IgD-negative memory B cell (primary cell): ENCODE results near the gene SEC24D. TPM values are rescaled to one million over a fixed set of nuclear protein-coding genes. Genes with fewer than 3 reads are reported as not detected.
"Not testable (repeated sequence)": the region's sequence is repeated elsewhere in the genome, so short reads cannot be mapped to it uniquely, and the experiment has no call there.

Experiments
- H3K27ac Mint-ChIP-seq, 3 donors: one replicate each; pipeline ENCODE4 v1.8.0; 2020 to 2022; ENCODE audit warnings: mild to moderate bottlenecking in 3 of 3, mixed read lengths in 3 of 3, moderate library complexity in 1 of 3
- H3K27me3 Mint-ChIP-seq: one replicate; pipeline ENCODE4 v1.8.0; 2021; ENCODE audit warnings: mixed read lengths
- H3K36me3 Mint-ChIP-seq: one replicate; pipeline ENCODE4 v1.8.0; 2020; ENCODE audit warnings: mild to moderate bottlenecking, mixed read lengths
- H3K4me1 Mint-ChIP-seq, 3 donors: one replicate each; pipeline ENCODE4 v1.8.0; 2020 to 2022; ENCODE audit warnings: mixed read lengths in 3 of 3, mild to moderate bottlenecking in 1 of 3
- H3K4me3 Mint-ChIP-seq, 4 donors: one replicate each; pipeline ENCODE4 v1.8.0; 2020 to 2022; ENCODE audit warnings: mild to moderate bottlenecking in 4 of 4, mixed read lengths in 4 of 4, moderate library complexity in 3 of 4
- H3K9me3 Mint-ChIP-seq, 3 donors: one replicate each; pipeline ENCODE4 v1.8.0; 2020 to 2021; ENCODE audit warnings: mixed read lengths in 3 of 3, mild to moderate bottlenecking in 1 of 3
- polyA plus RNA-seq: library from polyadenylated mRNA; unstranded; fragments of 300-500 nt; fragmentation: Illumina TruSeq; gene quantifications from one replicate; pipeline ENCODE4 v1.2.3, GENCODE V29; 2021

The SEC24D gene
- polyA plus RNA-seq, 1 donor from 2014 or later, result 12.9 TPM

DNA sequence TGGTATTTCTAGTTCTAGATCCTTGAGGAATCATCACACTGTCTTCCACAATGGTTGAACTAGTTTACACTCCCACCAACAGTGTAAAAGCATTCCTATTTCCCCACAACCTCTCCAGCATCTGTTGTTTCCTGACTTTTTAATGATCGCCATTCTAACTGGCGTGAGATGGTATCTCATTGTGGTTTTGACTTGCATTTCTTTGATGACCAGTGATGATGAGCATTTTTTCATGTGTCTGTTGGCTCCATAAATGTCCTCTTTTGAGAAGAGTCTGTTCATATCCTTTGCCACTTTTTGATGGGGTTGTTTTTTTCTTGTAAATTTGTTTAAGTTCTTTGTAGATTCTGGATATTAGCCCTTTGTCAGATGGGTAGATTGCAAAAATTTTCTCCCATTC, 58.3 kb downstream of the SEC24D start:
- peak overlapping the region in 1 of 3 donors; percentile 60 for H3K27ac Mint-ChIP-seq
- not testable (repeated sequence) for H3K36me3 Mint-ChIP-seq, H3K27me3 Mint-ChIP-seq, H3K9me3 Mint-ChIP-seq, H3K4me1 Mint-ChIP-seq, H3K4me3 Mint-ChIP-seq

DNA sequence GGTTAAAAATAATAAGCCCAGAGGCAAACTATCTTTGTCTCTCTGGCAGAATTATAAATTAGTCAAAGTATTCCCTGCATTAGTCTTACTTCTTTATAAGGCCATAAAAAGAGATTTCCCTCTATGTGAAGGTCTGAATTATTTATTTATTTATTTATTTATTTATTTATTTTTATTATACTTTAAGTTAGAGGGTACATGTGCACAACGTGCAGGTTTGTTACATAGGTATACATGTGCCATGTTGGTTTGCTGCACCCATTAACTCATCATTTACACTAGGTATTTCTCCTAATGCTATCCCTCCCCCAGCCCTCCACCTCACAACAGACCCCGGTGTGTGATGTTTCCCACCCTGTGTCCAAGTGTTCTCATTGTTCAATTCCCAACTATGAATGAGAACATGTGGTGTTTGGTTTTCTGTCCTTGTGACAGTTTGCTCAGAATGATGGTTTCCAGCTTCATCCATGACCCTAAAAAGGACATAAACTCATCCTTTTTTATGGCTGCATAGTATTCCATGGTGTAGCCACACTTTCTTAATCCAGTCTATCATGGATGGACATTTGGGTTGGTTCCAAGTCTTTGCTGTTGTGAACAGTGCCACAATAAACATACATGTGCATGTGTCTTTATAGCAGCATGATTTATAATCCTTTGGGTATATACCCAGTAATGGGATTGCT, 58.8 kb downstream of the SEC24D start:
- H3K36me3 Mint-ChIP-seq, H3K4me1 Mint-ChIP-seq, H3K27me3 Mint-ChIP-seq, H3K9me3 Mint-ChIP-seq, H3K4me3 Mint-ChIP-seq: not testable (repeated sequence)
- peak overlapping the region in 1 of 3 donors; percentile 60 for H3K27ac Mint-ChIP-seq

DNA sequence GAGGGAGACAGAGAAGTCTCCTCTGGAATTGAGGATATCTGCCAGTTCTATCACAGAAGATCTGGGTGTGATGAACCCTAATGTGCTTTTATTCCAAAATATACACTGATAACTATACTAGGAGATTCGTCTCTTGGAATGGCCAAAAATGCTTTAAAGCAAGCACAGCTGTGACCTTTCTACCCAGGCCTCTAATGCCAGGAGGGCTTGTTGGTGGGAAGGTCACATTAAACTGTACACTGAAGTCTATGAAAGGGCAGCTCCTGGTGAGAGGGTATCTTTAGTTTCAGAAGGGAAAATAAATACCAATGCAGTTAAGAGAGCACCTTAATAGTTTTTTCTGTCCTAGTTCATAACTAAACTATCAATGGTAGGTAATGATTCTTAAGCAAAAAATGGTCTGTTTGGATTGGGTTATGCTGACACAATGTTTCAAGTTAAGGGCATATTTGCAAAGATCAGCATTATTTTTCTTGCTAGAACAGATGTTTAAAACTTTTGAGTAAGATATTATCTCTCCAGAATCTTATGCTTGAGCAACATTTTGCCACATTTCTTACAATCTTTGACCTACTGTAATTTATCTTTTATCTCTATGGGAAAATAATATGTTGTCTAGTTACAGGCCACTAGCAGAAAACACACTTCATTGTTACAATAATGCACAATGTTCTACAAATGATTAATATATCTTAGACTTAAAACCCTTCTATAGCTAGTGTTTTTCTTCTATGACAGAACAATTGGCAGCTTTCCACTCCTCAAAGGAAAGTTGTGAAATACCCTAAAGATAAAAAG, 59.6 kb downstream of the SEC24D start:
- no peaks in the 10 kb centered on the region for H3K4me1 Mint-ChIP-seq
- H3K36me3 Mint-ChIP-seq, result peaks cover 2% of the 10 kb centered on the region
- no peak overlapping the region for H3K4me3 Mint-ChIP-seq
- peaks cover 0 to 2% (median 0%) of the 10 kb centered on the region in 3 donors for H3K9me3 Mint-ChIP-seq
- H3K27me3 Mint-ChIP-seq, result no peaks in the 10 kb centered on the region
- H3K27ac Mint-ChIP-seq, result no peak overlapping the region

DNA sequence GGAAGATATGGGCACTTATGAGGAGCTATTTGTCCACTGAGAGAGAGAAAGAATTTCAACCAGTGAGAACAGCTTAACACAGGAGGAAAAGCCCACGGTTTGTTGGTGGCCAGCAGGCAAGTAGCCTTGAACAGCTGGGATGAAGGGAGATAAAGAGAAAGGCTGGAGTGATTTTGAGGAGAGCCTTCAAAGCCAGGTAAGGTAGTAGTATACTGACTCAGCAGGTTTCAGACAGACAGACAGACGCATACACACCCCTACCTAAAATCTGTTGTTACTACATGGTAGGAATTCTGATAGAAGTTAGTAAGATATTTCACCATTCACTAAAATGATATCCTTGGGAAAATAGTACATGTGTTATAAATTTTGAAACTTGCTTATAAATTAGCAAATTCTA, 60.5 kb downstream of the SEC24D start:
- no peaks in the 10 kb centered on the region for H3K27me3 Mint-ChIP-seq
- H3K4me1 Mint-ChIP-seq, result no peaks in the 10 kb centered on the region
- peaks cover 2% of the 10 kb centered on the region for H3K36me3 Mint-ChIP-seq
- H3K27ac Mint-ChIP-seq, result no peak overlapping the region
- peaks cover 0 to 2% (median 0%) of the 10 kb centered on the region in 3 donors for H3K9me3 Mint-ChIP-seq
- H3K4me3 Mint-ChIP-seq, result no peak overlapping the region

DNA sequence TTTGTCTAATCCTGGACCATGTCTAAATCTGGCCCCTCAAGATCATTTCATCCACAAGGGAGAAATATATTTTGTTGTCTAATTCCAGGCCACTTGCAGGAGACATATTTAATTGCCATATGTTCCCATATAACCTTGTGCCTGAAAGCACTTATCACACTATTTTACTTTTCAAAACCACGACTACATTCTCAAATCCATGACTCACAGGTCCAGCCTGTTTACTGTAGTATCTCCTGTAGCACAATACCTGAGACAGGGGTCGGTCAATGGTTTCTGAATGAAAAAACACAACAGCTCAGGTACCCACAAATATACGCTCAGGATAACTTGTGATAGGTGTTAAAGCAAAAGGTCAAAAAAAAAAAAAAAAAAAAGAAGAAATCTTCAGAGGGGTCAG, 60.9 kb downstream of the SEC24D start:
- H3K9me3 Mint-ChIP-seq, result peaks cover 0 to 2% (median 0%) of the 10 kb centered on the region in 3 donors
- no peaks in the 10 kb centered on the region for H3K27me3 Mint-ChIP-seq
- no peak overlapping the region for H3K27ac Mint-ChIP-seq
- H3K36me3 Mint-ChIP-seq, result peaks cover 4% of the 10 kb centered on the region
- no peak overlapping the region for H3K4me3 Mint-ChIP-seq
- H3K4me1 Mint-ChIP-seq, result no peaks in the 10 kb centered on the region

DNA sequence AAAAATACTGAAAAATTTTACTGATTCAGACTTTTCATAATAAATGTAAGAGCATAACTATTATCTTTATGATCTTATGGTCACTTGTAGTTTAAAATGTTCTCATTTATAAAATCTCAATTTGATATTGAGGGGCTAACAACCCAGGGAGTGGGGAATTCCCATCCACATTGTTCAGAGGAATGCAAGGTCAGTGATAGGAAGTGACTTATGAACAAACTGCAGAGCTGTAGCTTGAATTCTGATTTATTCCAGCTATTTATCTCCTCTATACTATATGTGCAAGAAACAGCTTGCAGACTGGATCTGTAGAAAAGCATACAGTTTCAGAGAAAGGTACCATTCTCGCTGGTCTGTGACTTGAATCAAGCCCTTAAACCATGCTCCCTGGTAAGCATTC, 61.6 kb downstream of the SEC24D start:
- Mint-ChIP-seq H3K36me3 (peaks cover 7% of the 10 kb centered on the region), H3K9me3 (peaks cover 0 to 2% (median 0%) of the 10 kb centered on the region in 3 donors), H3K27ac (no peak overlapping the region), H3K4me3 (no peak overlapping the region), H3K27me3 (no peaks in the 10 kb centered on the region), H3K4me1 (no peaks in the 10 kb centered on the region)

DNA sequence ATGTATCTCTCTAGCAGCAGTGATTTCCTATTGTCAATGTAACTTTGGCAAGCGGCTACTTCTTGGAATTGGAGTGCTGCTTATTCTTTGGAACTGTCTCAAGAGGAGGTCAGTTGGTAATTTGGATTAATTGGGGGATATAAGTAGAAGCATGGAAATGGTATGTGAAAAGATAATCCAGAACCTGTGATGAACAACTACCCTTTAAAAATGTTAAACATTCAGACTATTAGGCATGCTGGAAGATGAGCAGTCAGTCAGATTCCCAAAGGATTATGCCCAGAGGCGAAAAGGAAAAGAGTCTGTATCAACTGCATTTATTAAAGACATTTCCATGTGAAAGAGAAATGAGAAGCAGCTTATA, 62.5 kb downstream of the SEC24D start:
- H3K4me3 Mint-ChIP-seq, result no peak overlapping the region
- H3K27me3 Mint-ChIP-seq, result no peaks in the 10 kb centered on the region
- H3K36me3 Mint-ChIP-seq, result peaks cover 7% of the 10 kb centered on the region
- no peaks in the 10 kb centered on the region for H3K9me3 Mint-ChIP-seq
- no peak overlapping the region for H3K27ac Mint-ChIP-seq
- no peaks in the 10 kb centered on the region for H3K4me1 Mint-ChIP-seq

DNA sequence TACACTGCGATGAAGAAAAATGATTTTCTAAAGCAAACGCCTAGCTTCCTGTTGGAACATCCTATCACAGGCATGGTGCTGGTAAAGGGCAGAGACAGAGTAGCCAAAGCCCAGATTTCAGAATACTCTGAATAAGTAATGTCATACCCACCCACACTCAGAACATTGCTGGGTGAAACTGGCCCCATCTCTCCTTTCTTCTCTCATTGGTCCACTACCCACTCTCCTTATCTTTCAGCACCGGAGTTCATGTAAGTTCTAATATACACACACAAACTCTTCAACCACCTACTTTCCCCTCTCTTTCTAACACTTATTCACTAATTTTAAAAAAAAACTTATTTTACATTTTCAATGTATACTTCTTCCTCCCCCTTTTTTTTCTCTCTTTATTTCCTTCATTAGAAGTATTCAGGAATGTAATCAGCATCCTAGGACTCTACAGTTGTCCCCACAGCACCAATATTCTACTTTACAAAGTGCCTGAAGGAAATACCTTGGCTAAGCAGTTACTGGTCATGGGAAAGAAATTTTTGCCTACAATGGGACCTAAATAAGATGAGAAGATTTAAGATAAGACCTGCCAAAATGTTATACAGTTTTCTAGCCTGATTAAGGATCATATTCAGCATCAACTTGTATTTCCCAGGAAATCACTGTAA, 63.0 kb downstream of the SEC24D start:
- no peak overlapping the region for H3K4me3 Mint-ChIP-seq
- H3K36me3 Mint-ChIP-seq, result peaks cover 7% of the 10 kb centered on the region
- H3K27ac Mint-ChIP-seq, result no peak overlapping the region
- no peaks in the 10 kb centered on the region for H3K9me3 Mint-ChIP-seq
- no peaks in the 10 kb centered on the region for H3K27me3 Mint-ChIP-seq
- no peaks in the 10 kb centered on the region for H3K4me1 Mint-ChIP-seq

DNA sequence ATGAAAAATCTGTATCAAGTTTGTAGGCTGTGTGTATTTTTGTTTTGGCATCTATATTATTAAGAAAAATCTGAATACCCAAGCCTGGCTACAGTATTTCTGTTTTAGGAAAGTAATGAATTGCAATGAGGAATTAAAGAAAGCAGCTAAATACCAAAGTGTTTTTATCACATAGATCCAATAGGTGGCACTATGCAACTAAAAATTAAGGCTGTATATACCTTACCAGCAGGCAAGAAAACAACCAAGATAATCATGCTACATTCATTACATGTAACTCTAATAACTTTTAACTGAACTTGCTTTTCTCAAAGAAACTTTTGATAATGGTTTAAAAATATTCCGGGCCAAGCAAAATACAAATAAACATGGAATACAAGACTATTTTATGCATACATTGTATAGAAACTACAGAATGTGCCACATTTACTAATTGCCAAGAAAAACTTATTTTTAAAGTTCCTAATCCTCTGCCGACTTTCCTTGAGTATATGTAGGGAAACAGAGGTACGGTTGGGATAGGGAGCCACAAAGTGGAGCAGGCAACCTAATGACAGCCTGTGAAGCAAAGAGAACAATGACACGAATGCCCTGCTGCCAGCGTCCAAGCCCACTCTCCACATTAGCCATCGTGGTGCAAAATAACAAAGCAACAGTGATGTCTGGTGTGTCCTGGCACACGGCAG, 63.7 kb downstream of the SEC24D start:
- H3K27me3 Mint-ChIP-seq, result no peaks in the 10 kb centered on the region
- H3K27ac Mint-ChIP-seq, result no peak overlapping the region
- H3K4me1 Mint-ChIP-seq, result no peaks in the 10 kb centered on the region
- no peak overlapping the region for H3K4me3 Mint-ChIP-seq
- H3K9me3 Mint-ChIP-seq, result no peaks in the 10 kb centered on the region
- H3K36me3 Mint-ChIP-seq, result peaks cover 5% of the 10 kb centered on the region

DNA sequence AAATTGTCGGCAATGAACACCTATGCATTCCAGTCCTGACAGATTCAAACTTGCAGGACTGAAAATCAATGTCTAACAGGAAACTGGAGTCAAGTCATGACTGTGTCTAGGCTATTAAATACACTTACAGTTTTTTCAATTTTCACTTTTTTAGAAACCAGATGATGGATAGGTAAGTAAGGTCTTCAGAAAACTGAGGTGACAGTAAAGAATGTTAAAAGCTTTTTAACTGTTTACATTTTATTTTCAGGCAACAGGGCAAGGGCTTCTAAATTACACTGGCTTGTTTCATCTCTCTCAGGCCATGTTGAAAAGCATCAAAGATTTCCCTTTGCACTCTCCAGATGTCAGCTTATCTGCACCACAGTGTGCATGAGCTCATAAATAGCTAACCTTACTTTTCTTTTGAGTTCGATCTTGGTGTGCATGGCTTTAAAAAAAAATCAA, 65.2 kb downstream of the SEC24D start:
- Mint-ChIP-seq H3K27me3 (no peaks in the 10 kb centered on the region), H3K4me1 (no peaks in the 10 kb centered on the region), H3K27ac (no peak overlapping the region), H3K4me3 (no peak overlapping the region), H3K36me3 (peaks cover 7% of the 10 kb centered on the region), H3K9me3 (no peaks in the 10 kb centered on the region)

DNA sequence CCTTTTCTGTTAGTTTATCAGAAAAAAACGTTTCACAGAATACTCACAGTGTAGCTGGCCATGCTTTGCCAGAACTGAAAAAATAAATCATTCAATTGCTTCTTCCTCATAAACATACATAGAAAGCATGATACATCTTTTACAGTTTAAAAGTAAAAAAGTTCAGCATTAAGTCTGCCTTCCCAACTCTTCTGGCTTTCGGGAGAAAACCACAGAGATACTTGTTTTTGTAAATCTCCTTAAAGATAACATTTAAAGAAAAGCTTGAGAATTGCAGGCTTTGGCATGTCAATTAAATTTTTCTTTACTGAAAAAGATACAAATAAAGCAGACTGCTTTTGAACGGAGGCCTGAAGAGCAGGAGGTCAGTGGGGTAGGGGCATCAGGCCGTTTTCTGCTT, 66.8 kb downstream of the SEC24D start:
- Mint-ChIP-seq H3K4me1 (no peaks in the 10 kb centered on the region), H3K36me3 (peaks cover 7% of the 10 kb centered on the region), H3K27ac (no peak overlapping the region), H3K4me3 (no peak overlapping the region), H3K27me3 (no peaks in the 10 kb centered on the region), H3K9me3 (no peaks in the 10 kb centered on the region)

DNA sequence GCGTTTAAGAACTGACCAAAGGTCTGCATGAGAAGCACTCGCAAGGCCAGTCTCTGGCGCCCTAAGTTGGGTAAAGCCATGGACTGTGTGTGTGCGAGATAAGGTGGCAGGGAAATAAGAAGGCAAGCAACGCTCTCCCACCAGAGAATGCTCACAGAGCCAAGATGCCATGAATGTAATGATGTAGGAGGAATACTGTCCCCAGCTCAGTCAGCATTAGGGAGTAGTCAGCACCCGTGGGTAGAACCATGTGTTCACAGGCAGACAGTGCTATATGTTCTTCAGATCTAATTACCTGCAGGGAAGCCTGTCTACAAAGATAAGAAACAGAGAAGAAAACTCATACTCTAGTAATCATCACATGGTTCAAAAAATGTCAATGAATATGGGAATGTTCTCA, 68.8 kb downstream of the SEC24D start:
- H3K4me3 Mint-ChIP-seq, result no peak overlapping the region
- H3K9me3 Mint-ChIP-seq, result no peaks in the 10 kb centered on the region
- peaks cover 7% of the 10 kb centered on the region for H3K36me3 Mint-ChIP-seq
- no peak overlapping the region for H3K27ac Mint-ChIP-seq
- H3K27me3 Mint-ChIP-seq, result no peaks in the 10 kb centered on the region
- H3K4me1 Mint-ChIP-seq, result no peaks in the 10 kb centered on the region

DNA sequence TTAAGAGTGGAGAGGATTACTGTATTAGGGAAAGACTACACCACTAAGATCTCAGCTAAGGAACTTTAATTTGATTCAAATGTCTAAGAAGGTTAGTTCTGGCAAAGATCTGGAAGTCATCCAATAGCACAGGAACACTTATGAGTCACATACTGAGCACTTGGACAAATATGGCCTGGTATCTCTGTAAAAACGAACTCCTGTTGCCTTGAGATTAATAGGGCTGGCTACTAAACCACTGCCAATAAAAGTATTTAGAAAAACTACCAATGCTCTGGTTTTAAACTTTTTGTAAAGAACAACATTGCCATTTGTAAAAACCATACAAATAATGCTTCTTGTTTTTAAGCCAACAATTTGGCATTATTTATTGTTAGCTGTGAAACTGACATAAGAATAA, 70.5 kb downstream of the SEC24D start:
- Mint-ChIP-seq H3K36me3 (peaks cover 7% of the 10 kb centered on the region), H3K4me1 (peaks cover 3 to 10% (median 4%) of the 10 kb centered on the region in 3 donors), H3K9me3 (no peaks in the 10 kb centered on the region), H3K27me3 (no peaks in the 10 kb centered on the region), H3K4me3 (no peak overlapping the region), H3K27ac (no peak overlapping the region)

DNA sequence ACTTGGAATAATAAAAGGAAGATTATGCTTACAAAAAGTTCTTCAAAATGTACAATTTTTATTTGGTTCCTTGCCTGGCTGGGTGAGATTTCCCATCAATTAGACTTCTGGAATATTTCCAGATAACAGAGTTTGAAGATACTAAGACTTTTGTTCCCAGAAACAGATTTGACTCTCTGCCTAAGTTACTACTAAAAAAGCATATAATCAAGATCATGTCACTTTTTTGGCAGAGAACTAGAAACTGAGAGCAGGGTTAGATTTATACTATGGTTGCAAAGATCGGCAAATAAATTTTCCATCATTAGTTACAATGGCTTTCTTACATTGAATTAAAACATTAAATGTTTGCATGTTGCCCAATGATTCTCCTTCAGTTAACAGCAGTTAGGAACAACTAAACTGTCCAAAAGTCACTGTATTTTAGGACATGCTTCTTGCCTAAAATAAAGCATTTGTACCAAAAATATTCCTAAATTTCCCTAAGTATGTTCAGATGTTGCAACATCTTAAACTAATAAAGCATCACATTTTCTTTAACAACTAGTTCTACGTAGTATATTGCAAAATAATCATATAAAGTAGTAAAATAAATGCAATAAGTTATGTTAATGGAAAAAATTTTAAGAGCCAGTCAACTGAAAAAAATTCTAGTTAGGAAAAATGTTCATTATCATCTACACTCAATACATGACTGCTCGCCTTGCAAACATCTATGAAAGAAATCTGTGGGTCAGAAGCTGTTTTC, 73.0 kb downstream of the SEC24D start:
- Mint-ChIP-seq H3K4me3 (no peak overlapping the region), H3K4me1 (peaks cover 16 to 24% (median 17%) of the 10 kb centered on the region in 3 donors), H3K36me3 (peaks cover 3% of the 10 kb centered on the region), H3K27ac (no peak overlapping the region), H3K27me3 (no peaks in the 10 kb centered on the region), H3K9me3 (no peaks in the 10 kb centered on the region)
